SK-N-SH (cell line): ENCODE results near the gene ESRP2. TPM values are rescaled to one million over a fixed set of nuclear protein-coding genes. Genes with fewer than 3 reads are reported as not detected.

Experiments
- CTCF ChIA-PET: fragments of 300-600, 350-600 bp; formaldehyde crosslinking; extraction: SDS; loops from one replicate; lab custom pipeline; 2021; lab: Yijun Ruan, JAX
- POLR2A ChIA-PET: fragments of 350-600 bp; sonication (Branson Sonifier 250); formaldehyde crosslinking; extraction: SDS; loops from one replicate; lab custom pipeline; 2020; ENCODE audit warnings: antibody characterized with exemption, inconsistent platforms; lab: Yijun Ruan, JAX
- DNase-seq: peaks from one replicate; pipeline ENCODE4 v3.0.0; 2012
- H2AFZ ChIP-seq: fragments of 200-600 bp; sonication (generic); 2 replicates; pipeline ENCODE4 v1.8.1; 2016; ENCODE audit warnings: antibody characterized with exemption, mild to moderate bottlenecking, low read depth
- H3F3A ChIP-seq: fragments of 200-600 bp; sonication (generic); replicated peaks from 2 replicates; pipeline ENCODE3; 2016; ENCODE audit warnings: antibody characterized with exemption, mild to moderate bottlenecking; ENCODE audit not compliant: insufficient read depth
- H3K27ac ChIP-seq, 2 experiments: fragments of 200-500 bp in 1 of 2; fragments of 200-600 bp in 1 of 2; sonication (Bioruptor generic) in 1 of 2; sonication (generic), shearing (Covaris generic) in 1 of 2; 2 replicates each; pipeline versions ENCODE4 v1.5.1 to v1.6.1; 2014 to 2016; ENCODE audit warnings: low read depth in 2 of 2, inconsistent platforms in 1 of 2, low read length in 1 of 2, mild to moderate bottlenecking in 1 of 2, mixed read lengths in 1 of 2
- H3K27me3 ChIP-seq: fragments of 200-600 bp; sonication (generic), shearing (Covaris generic); 2 replicates; pipeline ENCODE4 v1.6.1; 2016; ENCODE audit warnings: mixed run types; ENCODE audit not compliant: insufficient read depth
- H3K36me3 ChIP-seq, 2 experiments: fragments of 200-500 bp in 1 of 2; fragments of 200-600 bp in 1 of 2; sonication (Bioruptor generic) in 1 of 2; sonication (generic) in 1 of 2; replicated peaks in 1 of 2; 2 replicates each; pipeline versions ENCODE3 to v1.5.1; 2014 to 2016; ENCODE audit warnings: low read length in 1 of 2, mild to moderate bottlenecking in 1 of 2; ENCODE audit not compliant: insufficient read depth in 2 of 2, control insufficient read depth in 1 of 2
- H3K4me1 ChIP-seq, 2 experiments: fragments of 200-500 bp in 1 of 2; fragments of 200-600 bp in 1 of 2; sonication (Bioruptor generic) in 1 of 2; sonication (generic), shearing (Covaris generic) in 1 of 2; 2 replicates each; pipeline versions ENCODE4 v1.5.1 to v1.6.1; 2014 to 2016; ENCODE audit warnings: low read depth in 1 of 2, low read length in 1 of 2, mixed run types in 1 of 2; ENCODE audit not compliant: insufficient read depth in 2 of 2, control insufficient read depth in 1 of 2
- H3K4me2 ChIP-seq: fragments of 200-600 bp; sonication (generic), shearing (Covaris generic); 2 replicates; pipeline ENCODE4 v1.6.1; 2017; ENCODE audit warnings: mixed run types
- H3K4me3 ChIP-seq, 2 experiments: fragments of 200-500 bp in 1 of 2; fragments of 200-600 bp in 1 of 2; sonication (Bioruptor generic) in 1 of 2; sonication (generic), shearing (Covaris generic) in 1 of 2; 2 replicates each; pipeline versions ENCODE4 v1.5.1 to v1.8.1; 2014 to 2016; ENCODE audit warnings: low read depth in 2 of 2, inconsistent platforms in 1 of 2, low read length in 1 of 2, mild to moderate bottlenecking in 1 of 2, mixed read lengths in 1 of 2, moderate library complexity in 1 of 2
- H3K79me2 ChIP-seq: fragments of 200-600 bp; sonication (generic); 2 replicates; pipeline ENCODE4 v1.8.1; 2017; ENCODE audit warnings: mild to moderate bottlenecking; ENCODE audit not compliant: insufficient read depth
- H3K9ac ChIP-seq: fragments of 200-600 bp; sonication (generic); 2 replicates; pipeline ENCODE4 v1.6.1; 2017; ENCODE audit warnings: mixed run types
- H3K9me2 ChIP-seq: fragments of 200-600 bp; sonication (generic); 2 replicates; pipeline ENCODE4 v1.6.1; 2017; ENCODE audit warnings: mixed run types
- H3K9me3 ChIP-seq: fragments of 200-600 bp; sonication (generic); 2 replicates; pipeline ENCODE4 v1.6.1; 2017; ENCODE audit warnings: mixed run types, mild to moderate bottlenecking, moderate library complexity
- H4K20me1 ChIP-seq: fragments of 200-600 bp; sonication (generic); 2 replicates; pipeline ENCODE4 v1.6.1; 2017; ENCODE audit warnings: mild to moderate bottlenecking, mixed run types; ENCODE audit not compliant: insufficient read depth
- CHD2 ChIP-seq: fragments of 150-350 bp; IDR thresholded peaks from 2 replicates; pipeline ENCODE4 v1.6.1; 2018; ENCODE audit warnings: low read length; ENCODE audit not compliant: partially characterized antibody
- ELF1 ChIP-seq: IDR thresholded peaks from 2 replicates; pipeline ENCODE4 v1.4.0; 2012
- EP300 ChIP-seq, 2 experiments: IDR thresholded peaks; 2 replicates each; pipeline versions ENCODE4 v1.4.0 to v1.6.1; 2012; ENCODE audit warnings: borderline replicate concordance in 1 of 2, low read depth in 1 of 2, low read length in 1 of 2
- FOSL2 ChIP-seq: IDR thresholded peaks from 2 replicates; pipeline ENCODE4 v1.4.0; 2012; ENCODE audit warnings: low read depth, mild to moderate bottlenecking, moderate library complexity, borderline replicate concordance
- GABPA ChIP-seq: IDR thresholded peaks from 2 replicates; pipeline ENCODE4 v1.4.0; 2012; ENCODE audit warnings: low read depth, mild to moderate bottlenecking
- GATA2 ChIP-seq: sonication (generic); formaldehyde crosslinking; IDR thresholded peaks from 2 replicates; pipeline ENCODE4 v1.5.0; 2020; ENCODE audit warnings: mild to moderate bottlenecking, missing genetic modification reagents
- JUND ChIP-seq: IDR thresholded peaks from 2 replicates; pipeline ENCODE4 v1.4.0; 2012
- MAX ChIP-seq: IDR thresholded peaks from 2 replicates; pipeline ENCODE4 v1.4.0; 2012; ENCODE audit warnings: low read depth
- MEF2A ChIP-seq: IDR thresholded peaks from 2 replicates; pipeline ENCODE4 v1.4.0; 2012; ENCODE audit warnings: low read depth, borderline replicate concordance
- NRF1 ChIP-seq: IDR thresholded peaks from 2 replicates; pipeline ENCODE4 v1.6.1; 2012; ENCODE audit warnings: low read depth, mild to moderate bottlenecking, low read length
- PBX3 ChIP-seq: IDR thresholded peaks from 2 replicates; pipeline ENCODE4; 2012
- POLR2AphosphoS5 ChIP-seq: IDR thresholded peaks from 2 replicates; pipeline ENCODE4 v1.6.1; 2012; ENCODE audit warnings: low read depth, low read length
- RXRA ChIP-seq: IDR thresholded peaks from 2 replicates; pipeline ENCODE4 v1.4.0; 2012; ENCODE audit warnings: low read depth, mild to moderate bottlenecking, borderline replicate concordance
- SMC3 ChIP-seq: IDR thresholded peaks from 2 replicates; pipeline ENCODE4 v1.6.1; 2012; ENCODE audit warnings: low read depth, low read length, improper control_type of control experiment
- USF1 ChIP-seq: IDR thresholded peaks from 2 replicates; pipeline ENCODE4 v1.4.0; 2012; ENCODE audit warnings: low read depth, borderline replicate concordance
- YY1 ChIP-seq: IDR thresholded peaks from 2 replicates; pipeline ENCODE4 v1.4.0; 2012; ENCODE audit warnings: low read depth, mild to moderate bottlenecking
- WGBS: methylation state at CpG from one replicate; pipeline ENCODE4 v1.1.6; 2017; ENCODE audit warnings: low lambda C conversion rate; 5-methylcytosine and 5-hydroxymethylcytosine counted together
- polyA plus RNA-seq, 3 experiments: library from polyadenylated mRNA; depleted of rRNA; stranded (reverse); fragments of >200 nt; gene quantifications; 2 replicates each; pipeline ENCODE4 v1.2.3, GENCODE V29; 2012
- TF ChIP-seq, protein P1 (sequence below): IDR thresholded peaks from 2 replicates; pipeline ENCODE4 v1.6.1; 2012; ENCODE audit warnings: mild to moderate bottlenecking, low read depth, low read length, moderate library complexity

ESRP2 gene
- polyA plus RNA-seq, 1 of the 3 experiments (the other 2 are of a cell fraction): 0.07 TPM

DNA sequence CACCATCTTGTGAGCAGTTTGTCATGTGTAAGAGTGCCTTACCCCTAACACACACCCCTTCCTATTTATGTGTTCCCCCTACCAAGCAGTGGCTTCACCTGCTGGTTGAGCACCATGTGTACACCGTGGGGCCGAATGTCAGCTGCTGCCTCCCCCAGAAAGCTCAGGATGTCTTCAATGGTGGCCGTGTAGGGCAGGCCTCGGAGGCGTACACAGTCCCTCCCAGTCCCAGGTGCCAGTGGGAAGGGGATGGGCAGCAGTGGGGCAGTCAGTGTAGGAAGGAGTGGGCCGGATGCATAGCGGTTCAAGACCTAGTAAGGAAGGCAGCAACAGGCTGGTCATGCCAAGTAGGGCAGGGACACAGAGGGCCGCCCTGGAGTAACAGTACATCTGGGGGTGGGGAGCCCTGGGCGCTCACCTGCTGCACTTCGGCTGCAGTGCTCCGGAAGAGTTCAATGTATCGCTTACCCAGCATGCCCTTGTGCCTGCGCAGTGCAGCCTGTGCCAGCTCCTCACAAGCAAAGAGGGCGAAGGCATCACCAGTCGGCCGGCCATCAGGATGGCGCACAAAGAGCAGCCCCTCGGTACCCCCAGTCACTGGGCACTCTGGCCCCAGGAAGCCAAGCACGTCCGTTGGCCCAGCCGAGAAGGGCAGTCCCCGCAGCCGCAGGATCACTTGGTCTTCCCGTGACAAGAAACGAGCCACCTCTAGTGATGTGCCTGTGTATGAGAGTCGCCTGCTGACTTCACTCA lies 4.4 kb downstream of the ESRP2 start (continued):
- TF ChIP-seq, protein P1, sequence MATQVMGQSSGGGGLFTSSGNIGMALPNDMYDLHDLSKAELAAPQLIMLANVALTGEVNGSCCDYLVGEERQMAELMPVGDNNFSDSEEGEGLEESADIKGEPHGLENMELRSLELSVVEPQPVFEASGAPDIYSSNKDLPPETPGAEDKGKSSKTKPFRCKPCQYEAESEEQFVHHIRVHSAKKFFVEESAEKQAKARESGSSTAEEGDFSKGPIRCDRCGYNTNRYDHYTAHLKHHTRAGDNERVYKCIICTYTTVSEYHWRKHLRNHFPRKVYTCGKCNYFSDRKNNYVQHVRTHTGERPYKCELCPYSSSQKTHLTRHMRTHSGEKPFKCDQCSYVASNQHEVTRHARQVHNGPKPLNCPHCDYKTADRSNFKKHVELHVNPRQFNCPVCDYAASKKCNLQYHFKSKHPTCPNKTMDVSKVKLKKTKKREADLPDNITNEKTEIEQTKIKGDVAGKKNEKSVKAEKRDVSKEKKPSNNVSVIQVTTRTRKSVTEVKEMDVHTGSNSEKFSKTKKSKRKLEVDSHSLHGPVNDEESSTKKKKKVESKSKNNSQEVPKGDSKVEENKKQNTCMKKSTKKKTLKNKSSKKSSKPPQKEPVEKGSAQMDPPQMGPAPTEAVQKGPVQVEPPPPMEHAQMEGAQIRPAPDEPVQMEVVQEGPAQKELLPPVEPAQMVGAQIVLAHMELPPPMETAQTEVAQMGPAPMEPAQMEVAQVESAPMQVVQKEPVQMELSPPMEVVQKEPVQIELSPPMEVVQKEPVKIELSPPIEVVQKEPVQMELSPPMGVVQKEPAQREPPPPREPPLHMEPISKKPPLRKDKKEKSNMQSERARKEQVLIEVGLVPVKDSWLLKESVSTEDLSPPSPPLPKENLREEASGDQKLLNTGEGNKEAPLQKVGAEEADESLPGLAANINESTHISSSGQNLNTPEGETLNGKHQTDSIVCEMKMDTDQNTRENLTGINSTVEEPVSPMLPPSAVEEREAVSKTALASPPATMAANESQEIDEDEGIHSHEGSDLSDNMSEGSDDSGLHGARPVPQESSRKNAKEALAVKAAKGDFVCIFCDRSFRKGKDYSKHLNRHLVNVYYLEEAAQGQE: no peak
- no peak for TF ChIP-seq YY1

GRCh38 chr16:68230956-68231355 lies 5.0 kb downstream of the ESRP2 start:
- H3K4me1 ChIP-seq: peaks cover 0 to 24% of the 10 kb centered on the region in 2 experiments; a peak in 2 of 4 replicates
- ChIA-PET POLR2A (interaction anchor here (1.5 kb wide), 1 partner anchor 239 kb away, joined by 3 read pairs; no protein-coding TSS in a partner anchor), CTCF (interaction anchor here (1.2 to 6.0 kb wide), 6 partner anchors 14 to 190 kb away, joined by 3 to 98 read pairs (median 8); partner anchors contain the start of gene NFATC3)
- peaks cover 7% of the 10 kb centered on the region for H3F3A ChIP-seq
- no peaks in the 10 kb centered on the region for H3K9me2 ChIP-seq
- H3K79me2 ChIP-seq: no peaks in the 10 kb centered on the region
- no peak for DNase-seq
- no peak overlapping the region for H3K27ac ChIP-seq
- no peak overlapping the region for H3K4me2 ChIP-seq
- no peak overlapping the region for H3K4me3 ChIP-seq
- peaks cover 4 to 8% of the 10 kb centered on the region in 2 experiments for H3K36me3 ChIP-seq
- no peaks in the 10 kb centered on the region for H3K27me3 ChIP-seq
- no peak for TF ChIP-seq CHD2
- no peak for TF ChIP-seq POLR2AphosphoS5
- TF ChIP-seq GATA2 (CRISPR knock-in tag): no peak
- no peak for TF ChIP-seq ELF1
- TF ChIP-seq MEF2A: no peak
- TF ChIP-seq, protein P1: no peak
- no peak for TF ChIP-seq YY1
- no peak for TF ChIP-seq RXRA
- TF ChIP-seq PBX3: no peak
- TF ChIP-seq USF1: no peak
- no peak for TF ChIP-seq NRF1
- TF ChIP-seq SMC3: no peak
- no peak for TF ChIP-seq GABPA
- no peak for TF ChIP-seq MAX
- no peak for TF ChIP-seq FOSL2
- no peak for TF ChIP-seq JUND
- TF ChIP-seq EP300 (IDR thresholded peaks at IDR 0.05; ENCODE audit: borderline replicate concordance in 1 of 2, low read depth in 1 of 2, low read length in 1 of 2): no peak
- no peak overlapping the region for H3K9ac ChIP-seq
- 94% methylated on average over 10 of the region's 12 CpGs for WGBS
- no peak overlapping the region for H2AFZ ChIP-seq
- no peaks in the 10 kb centered on the region for H4K20me1 ChIP-seq
- H3K9me3 ChIP-seq: no peaks in the 10 kb centered on the region
